ENCODE measurements around the gene PECR. TPM values are rescaled to one million over a fixed set of nuclear protein-coding genes. Genes with fewer than 3 reads are reported as not detected.

Gene PECR
- total and polyA plus RNA-seq, 10 of the 15 experiments (the other 5 are each of a cell fraction or from before 2014, with no cell fraction given): 7.6 to 37.4 (median 25.7) TPM

DNA sequence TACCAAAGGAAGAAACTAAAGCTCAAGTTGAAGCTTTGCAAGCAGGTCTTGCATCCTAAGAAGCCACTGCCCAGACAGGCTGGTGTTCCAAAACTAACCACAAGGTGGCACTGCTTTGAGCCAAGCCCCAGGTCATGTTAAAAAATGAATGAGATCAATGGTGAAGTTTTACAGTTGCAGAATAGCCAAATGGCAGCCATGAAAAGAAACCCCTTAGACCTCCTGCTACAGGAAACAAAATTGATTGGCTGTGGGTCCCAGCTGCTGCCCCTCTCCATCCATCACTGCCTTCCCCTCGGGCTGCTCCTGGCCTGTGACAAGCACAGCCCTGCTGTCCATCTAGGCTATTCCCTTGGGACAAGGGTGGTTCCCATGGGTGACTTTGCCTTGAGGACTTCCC is 47.5 kb downstream of the PECR start (continued):
- TF ChIP-seq, protein P1, sequence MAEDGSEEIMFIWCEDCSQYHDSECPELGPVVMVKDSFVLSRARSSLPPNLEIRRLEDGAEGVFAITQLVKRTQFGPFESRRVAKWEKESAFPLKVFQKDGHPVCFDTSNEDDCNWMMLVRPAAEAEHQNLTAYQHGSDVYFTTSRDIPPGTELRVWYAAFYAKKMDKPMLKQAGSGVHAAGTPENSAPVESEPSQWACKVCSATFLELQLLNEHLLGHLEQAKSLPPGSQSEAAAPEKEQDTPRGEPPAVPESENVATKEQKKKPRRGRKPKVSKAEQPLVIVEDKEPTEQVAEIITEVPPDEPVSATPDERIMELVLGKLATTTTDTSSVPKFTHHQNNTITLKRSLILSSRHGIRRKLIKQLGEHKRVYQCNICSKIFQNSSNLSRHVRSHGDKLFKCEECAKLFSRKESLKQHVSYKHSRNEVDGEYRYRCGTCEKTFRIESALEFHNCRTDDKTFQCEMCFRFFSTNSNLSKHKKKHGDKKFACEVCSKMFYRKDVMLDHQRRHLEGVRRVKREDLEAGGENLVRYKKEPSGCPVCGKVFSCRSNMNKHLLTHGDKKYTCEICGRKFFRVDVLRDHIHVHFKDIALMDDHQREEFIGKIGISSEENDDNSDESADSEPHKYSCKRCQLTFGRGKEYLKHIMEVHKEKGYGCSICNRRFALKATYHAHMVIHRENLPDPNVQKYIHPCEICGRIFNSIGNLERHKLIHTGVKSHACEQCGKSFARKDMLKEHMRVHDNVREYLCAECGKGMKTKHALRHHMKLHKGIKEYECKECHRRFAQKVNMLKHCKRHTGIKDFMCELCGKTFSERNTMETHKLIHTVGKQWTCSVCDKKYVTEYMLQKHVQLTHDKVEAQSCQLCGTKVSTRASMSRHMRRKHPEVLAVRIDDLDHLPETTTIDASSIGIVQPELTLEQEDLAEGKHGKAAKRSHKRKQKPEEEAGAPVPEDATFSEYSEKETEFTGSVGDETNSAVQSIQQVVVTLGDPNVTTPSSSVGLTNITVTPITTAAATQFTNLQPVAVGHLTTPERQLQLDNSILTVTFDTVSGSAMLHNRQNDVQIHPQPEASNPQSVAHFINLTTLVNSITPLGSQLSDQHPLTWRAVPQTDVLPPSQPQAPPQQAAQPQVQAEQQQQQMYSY (CRISPR knock-in tag; IDR thresholded peaks at IDR 0.05): no peak
- TF ChIP-seq KLF5 (IDR thresholded peaks at IDR 0.05; ENCODE audit: partially characterized antibody) (no peak), RUNX3 (IDR thresholded peaks at IDR 0.05; ENCODE audit: low read length) (peak; percentile 78), CREB1 (IDR thresholded peaks at IDR 0.05; ENCODE audit: low read depth) (no peak), YY1 (IDR thresholded peaks at IDR 0.05; ENCODE audit: low read depth, low read length) (peak; percentile 90), EP300 (IDR thresholded peaks at IDR 0.05; ENCODE audit: borderline replicate concordance in 1 of 2, control insufficient read depth in 1 of 2, low read depth in 2 of 2, low read length in 2 of 2) (no peak)
- TF ChIP-seq, protein P2, sequence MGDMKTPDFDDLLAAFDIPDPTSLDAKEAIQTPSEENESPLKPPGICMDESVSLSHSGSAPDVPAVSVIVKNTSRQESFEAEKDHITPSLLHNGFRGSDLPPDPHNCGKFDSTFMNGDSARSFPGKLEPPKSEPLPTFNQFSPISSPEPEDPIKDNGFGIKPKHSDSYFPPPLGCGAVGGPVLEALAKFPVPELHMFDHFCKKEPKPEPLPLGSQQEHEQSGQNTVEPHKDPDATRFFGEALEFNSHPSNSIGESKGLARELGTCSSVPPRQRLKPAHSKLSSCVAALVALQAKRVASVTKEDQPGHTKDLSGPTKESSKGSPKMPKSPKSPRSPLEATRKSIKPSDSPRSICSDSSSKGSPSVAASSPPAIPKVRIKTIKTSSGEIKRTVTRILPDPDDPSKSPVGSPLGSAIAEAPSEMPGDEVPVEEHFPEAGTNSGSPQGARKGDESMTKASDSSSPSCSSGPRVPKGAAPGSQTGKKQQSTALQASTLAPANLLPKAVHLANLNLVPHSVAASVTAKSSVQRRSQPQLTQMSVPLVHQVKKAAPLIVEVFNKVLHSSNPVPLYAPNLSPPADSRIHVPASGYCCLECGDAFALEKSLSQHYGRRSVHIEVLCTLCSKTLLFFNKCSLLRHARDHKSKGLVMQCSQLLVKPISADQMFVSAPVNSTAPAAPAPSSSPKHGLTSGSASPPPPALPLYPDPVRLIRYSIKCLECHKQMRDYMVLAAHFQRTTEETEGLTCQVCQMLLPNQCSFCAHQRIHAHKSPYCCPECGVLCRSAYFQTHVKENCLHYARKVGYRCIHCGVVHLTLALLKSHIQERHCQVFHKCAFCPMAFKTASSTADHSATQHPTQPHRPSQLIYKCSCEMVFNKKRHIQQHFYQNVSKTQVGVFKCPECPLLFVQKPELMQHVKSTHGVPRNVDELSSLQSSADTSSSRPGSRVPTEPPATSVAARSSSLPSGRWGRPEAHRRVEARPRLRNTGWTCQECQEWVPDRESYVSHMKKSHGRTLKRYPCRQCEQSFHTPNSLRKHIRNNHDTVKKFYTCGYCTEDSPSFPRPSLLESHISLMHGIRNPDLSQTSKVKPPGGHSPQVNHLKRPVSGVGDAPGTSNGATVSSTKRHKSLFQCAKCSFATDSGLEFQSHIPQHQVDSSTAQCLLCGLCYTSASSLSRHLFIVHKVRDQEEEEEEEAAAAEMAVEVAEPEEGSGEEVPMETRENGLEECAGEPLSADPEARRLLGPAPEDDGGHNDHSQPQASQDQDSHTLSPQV (IDR thresholded peaks at IDR 0.05): peak; percentile 87
- TF ChIP-seq, protein P3, sequence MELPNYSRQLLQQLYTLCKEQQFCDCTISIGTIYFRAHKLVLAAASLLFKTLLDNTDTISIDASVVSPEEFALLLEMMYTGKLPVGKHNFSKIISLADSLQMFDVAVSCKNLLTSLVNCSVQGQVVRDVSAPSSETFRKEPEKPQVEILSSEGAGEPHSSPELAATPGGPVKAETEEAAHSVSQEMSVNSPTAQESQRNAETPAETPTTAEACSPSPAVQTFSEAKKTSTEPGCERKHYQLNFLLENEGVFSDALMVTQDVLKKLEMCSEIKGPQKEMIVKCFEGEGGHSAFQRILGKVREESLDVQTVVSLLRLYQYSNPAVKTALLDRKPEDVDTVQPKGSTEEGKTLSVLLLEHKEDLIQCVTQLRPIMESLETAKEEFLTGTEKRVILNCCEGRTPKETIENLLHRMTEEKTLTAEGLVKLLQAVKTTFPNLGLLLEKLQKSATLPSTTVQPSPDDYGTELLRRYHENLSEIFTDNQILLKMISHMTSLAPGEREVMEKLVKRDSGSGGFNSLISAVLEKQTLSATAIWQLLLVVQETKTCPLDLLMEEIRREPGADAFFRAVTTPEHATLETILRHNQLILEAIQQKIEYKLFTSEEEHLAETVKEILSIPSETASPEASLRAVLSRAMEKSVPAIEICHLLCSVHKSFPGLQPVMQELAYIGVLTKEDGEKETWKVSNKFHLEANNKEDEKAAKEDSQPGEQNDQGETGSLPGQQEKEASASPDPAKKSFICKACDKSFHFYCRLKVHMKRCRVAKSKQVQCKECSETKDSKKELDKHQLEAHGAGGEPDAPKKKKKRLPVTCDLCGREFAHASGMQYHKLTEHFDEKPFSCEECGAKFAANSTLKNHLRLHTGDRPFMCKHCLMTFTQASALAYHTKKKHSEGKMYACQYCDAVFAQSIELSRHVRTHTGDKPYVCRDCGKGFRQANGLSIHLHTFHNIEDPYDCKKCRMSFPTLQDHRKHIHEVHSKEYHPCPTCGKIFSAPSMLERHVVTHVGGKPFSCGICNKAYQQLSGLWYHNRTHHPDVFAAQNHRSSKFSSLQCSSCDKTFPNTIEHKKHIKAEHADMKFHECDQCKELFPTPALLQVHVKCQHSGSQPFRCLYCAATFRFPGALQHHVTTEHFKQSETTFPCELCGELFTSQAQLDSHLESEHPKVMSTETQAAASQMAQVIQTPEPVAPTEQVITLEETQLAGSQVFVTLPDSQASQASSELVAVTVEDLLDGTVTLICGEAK (IDR thresholded peaks at IDR 0.05; ENCODE audit: borderline replicate concordance): no peak
- TF ChIP-seq, protein P4, sequence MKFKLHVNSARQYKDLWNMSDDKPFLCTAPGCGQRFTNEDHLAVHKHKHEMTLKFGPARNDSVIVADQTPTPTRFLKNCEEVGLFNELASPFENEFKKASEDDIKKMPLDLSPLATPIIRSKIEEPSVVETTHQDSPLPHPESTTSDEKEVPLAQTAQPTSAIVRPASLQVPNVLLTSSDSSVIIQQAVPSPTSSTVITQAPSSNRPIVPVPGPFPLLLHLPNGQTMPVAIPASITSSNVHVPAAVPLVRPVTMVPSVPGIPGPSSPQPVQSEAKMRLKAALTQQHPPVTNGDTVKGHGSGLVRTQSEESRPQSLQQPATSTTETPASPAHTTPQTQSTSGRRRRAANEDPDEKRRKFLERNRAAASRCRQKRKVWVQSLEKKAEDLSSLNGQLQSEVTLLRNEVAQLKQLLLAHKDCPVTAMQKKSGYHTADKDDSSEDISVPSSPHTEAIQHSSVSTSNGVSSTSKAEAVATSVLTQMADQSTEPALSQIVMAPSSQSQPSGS (IDR thresholded peaks at IDR 0.05; ENCODE audit: low read length): no peak
- TF ChIP-seq, protein P5, sequence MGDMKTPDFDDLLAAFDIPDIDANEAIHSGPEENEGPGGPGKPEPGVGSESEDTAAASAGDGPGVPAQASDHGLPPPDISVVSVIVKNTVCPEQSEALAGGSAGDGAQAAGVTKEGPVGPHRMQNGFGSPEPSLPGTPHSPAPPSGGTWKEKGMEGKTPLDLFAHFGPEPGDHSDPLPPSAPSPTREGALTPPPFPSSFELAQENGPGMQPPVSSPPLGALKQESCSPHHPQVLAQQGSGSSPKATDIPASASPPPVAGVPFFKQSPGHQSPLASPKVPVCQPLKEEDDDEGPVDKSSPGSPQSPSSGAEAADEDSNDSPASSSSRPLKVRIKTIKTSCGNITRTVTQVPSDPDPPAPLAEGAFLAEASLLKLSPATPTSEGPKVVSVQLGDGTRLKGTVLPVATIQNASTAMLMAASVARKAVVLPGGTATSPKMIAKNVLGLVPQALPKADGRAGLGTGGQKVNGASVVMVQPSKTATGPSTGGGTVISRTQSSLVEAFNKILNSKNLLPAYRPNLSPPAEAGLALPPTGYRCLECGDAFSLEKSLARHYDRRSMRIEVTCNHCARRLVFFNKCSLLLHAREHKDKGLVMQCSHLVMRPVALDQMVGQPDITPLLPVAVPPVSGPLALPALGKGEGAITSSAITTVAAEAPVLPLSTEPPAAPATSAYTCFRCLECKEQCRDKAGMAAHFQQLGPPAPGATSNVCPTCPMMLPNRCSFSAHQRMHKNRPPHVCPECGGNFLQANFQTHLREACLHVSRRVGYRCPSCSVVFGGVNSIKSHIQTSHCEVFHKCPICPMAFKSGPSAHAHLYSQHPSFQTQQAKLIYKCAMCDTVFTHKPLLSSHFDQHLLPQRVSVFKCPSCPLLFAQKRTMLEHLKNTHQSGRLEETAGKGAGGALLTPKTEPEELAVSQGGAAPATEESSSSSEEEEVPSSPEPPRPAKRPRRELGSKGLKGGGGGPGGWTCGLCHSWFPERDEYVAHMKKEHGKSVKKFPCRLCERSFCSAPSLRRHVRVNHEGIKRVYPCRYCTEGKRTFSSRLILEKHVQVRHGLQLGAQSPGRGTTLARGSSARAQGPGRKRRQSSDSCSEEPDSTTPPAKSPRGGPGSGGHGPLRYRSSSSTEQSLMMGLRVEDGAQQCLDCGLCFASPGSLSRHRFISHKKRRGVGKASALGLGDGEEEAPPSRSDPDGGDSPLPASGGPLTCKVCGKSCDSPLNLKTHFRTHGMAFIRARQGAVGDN (IDR thresholded peaks at IDR 0.05): peak; percentile 80

All from GM12878 (cell line).